ENCODE data around the gene KAZN. TPM values are rescaled to one million over a fixed set of nuclear protein-coding genes. Genes with fewer than 3 reads are reported as not detected.

The KAZN gene
- total RNA-seq, 1 donor from 2014 or later = 0.51 TPM

DNA sequence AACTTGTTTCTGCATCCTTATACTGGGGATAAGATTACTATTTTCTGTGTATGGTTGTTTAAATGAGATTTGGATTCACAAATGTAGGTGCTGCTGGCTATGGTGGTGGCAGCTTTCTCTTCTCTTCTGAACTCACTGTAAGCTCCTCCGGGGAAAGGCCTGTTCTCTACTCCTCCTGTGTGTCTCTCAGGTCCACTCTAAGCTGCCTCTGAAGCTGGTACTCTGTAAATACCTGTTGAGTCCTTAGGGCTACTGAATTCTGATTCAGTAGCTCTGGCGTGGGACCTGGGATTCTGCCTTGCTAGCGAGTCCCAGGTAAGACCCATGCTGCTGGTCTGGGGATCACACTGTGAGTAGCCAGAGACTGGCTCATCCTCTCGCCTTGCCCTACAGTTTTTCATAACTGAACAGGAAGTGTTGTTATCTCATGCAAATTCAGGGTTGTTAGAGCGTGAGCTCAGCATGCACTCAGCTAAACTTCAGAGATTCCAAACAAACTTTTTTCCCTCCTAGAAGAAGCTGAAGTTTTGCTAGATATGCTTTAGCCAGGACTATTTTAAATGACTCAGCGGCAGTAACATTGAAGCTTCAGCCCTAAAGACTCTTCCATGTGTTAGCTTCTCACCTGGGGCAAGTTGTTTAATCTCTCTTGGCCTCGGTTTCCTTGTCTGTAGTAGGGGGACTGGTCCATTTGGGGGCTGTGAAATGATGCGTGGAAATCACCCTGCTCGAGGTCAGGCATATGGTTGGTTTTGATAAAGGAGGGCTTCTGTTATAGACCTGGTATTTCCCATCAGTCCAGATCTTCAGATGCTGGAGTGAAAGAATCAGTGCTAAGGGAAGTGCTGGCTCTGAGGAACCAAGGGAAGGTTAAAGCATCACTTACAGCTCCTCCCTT is 283.5 kb downstream of the KAZN start:
- DNase-seq (ENCODE audit: low read depth in 2 of 2) = no peak

DNA sequence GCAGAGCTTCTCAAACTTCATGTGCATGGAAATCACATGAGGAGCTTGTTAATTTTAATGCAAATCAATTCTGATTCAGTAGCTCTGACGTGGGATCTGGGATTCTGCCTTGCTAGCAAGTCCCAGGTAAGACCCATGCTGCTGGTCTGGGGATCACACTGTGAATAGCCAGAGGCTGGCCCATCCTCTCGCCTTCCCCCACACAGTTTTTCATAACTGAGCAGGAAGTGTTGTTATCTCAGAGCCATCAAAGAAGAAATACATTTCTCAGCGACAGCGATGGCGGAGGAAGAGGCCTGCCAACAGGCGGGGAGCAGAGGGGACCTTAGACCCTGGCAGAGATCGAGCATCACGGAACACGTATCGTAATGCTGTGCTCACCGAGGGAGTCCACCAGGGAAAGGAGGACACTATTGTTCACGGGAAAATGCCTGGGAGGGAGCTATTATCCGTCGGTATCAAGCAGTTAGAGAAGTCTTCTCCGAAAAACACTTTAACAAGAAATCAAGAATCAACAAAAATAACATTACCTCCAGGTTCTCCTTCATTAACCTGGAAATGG is 286.2 kb downstream of the KAZN start:
- no peak for DNase-seq (ENCODE audit: low read depth in 2 of 2)

DNA sequence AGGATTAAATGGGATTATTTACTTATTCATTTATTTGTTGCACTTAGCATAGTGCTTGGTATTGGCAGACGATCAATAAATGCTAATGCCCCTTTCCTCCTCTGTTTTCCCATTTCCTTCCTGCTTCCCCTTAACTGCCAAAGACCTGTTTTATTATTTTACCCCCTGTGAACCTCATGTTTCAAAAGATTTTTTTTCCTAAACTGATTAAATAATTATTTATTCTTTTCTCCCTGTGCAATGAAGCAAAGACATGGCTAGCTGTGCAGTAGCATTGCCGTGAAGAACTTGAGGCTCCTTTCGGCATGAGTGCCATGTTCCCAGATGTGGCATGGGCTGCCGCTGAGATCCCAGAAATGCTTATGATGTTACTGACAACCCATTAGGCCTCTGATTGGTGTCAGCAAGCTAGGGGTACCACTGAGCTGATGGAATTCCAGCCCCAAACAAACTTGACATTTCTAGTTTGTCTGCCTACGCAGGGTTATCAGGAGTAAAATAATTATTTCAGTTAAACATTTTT is 288.6 kb downstream of the KAZN start:
- DNase-seq (ENCODE audit: low read depth in 2 of 2) = no peak

- no peak for DNase-seq (ENCODE audit: low read depth in 2 of 2)
Observed at GRCh38 chr1:14887764-14888350, 289.4 kb downstream of the KAZN start.

GRCh38 chr1:14888374-14888773 is 289.9 kb downstream of the KAZN start:
- no peak for DNase-seq (ENCODE audit: low read depth in 2 of 2)

- DNase-seq (ENCODE audit: low read depth in 2 of 2) = no peak
Observed at GRCh38 chr1:14889825-14890440, 291.4 kb downstream of the KAZN start.

GRCh38 chr1:14891991-14892390 is 293.5 kb downstream of the KAZN start:
- DNase-seq (ENCODE audit: low read depth in 2 of 2) = no peak

- DNase-seq (ENCODE audit: low read depth in 2 of 2) = no peak
Observed at GRCh38 chr1:14894811-14895560, 296.5 kb downstream of the KAZN start.

GRCh38 chr1:14895727-14896126 is 297.2 kb downstream of the KAZN start:
- DNase-seq (ENCODE audit: low read depth in 2 of 2) = no peak

DNA sequence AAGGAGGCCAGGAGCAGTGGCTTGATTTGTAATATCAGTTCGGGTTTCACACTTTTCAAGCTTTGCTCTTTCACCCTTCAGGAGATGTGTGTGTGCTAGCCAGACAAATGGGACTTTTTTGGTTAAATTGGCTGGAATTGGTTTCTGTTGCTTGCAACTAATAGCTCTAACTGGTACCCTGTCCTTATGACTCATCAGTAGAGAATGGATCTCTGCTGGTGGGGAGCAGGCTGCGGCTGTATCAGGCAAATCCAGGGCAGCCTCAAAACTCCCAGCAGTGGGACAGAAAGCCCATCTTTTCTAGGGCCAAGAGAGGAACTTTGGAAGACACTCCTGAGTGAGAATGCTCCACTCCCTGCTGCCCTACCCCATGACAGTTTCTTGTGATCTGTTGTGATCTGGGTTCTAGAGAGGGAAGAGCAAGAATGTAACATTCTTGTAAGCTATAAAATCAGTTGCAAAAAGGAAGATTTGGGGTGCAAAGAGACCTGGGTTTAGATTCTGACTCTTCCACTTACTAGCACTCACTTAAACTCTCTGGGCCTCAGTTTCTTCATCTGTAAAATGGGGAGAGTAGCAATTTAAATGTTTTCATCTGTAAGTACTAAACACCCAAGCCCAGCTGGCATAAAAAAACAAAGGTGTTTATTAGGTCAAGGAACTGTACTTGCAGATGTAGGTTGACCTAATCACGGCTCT is 298.0 kb downstream of the KAZN start:
- no peak for DNase-seq (ENCODE audit: low read depth in 2 of 2)

- no peak for DNase-seq (ENCODE audit: low read depth in 2 of 2)
Observed at GRCh38 chr1:14897080-14897449, 298.6 kb downstream of the KAZN start.

DNA sequence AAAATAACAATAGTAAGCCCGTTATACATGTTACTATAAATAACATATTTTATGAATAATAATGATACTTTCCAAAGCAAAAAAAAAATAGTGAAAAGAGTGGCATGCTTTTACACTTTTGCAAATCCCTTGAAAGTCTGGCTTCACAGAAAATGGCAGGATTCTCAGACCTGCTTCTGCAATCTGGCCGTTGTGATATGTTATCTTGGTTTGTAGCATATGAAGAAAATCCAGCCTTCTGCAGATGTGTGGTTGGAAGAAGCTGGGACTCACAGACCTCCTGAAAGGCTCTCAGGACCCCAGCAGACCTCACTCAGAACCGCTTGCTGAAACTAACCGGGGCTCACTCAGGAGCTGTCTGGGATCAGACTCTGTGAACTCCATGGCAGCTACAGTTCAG is 299.1 kb downstream of the KAZN start:
- no peak for DNase-seq (ENCODE audit: low read depth in 2 of 2)

GRCh38 chr1:14897997-14898645 is 299.6 kb downstream of the KAZN start:
- no peak for DNase-seq (ENCODE audit: low read depth in 2 of 2)

DNA sequence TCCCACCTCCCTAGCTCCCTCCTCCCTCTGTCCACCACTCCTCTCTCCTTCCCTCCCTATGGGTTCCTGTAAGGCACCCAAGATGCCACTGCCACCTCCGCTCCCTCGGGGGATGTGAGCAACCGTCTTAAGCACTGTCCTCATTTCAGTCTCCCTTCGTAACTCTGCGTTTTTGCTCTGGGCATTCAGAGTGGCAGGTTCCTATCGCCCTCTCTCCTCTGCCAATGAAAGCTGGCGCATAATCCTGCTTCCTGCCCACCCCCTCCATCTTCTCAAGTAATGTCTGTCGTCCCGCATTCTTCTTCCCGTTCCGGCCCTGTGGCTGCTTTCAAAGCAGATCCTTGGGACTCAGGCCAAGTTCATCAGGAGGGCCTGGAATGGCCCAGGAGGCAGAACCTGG is 301.2 kb downstream of the KAZN start:
- no peak for DNase-seq (ENCODE audit: low read depth in 2 of 2)

DNA sequence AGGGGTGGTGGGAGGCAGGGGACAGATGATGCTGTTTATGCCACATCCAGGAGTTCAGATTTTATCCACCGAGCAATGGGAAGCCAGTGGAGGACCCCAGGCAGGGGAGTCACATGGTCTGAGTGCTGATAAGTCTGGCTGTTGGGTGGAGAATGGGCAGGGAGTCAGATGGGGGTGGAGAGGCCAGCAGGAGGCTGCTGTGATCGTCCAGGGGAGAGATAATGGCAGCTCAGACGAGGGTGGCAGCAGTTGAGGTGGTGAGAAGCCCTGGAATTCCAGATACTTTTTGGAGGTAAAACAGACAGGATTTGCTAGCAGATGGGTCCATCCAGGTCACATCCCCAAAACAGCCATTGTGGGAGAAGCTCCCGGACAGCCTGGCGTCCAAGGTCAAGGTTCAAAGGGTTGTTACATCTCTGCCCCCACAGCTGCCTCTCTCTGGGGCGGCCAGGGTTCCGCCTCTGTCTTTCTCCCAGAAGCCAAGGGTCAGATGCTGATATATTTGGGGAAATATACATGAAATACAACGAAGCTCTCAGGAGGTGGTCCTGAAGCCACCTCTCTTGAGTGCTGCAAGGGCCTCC is 303.0 kb downstream of the KAZN start:
- DNase-seq (ENCODE audit: low read depth in 2 of 2) = no peak

DNA sequence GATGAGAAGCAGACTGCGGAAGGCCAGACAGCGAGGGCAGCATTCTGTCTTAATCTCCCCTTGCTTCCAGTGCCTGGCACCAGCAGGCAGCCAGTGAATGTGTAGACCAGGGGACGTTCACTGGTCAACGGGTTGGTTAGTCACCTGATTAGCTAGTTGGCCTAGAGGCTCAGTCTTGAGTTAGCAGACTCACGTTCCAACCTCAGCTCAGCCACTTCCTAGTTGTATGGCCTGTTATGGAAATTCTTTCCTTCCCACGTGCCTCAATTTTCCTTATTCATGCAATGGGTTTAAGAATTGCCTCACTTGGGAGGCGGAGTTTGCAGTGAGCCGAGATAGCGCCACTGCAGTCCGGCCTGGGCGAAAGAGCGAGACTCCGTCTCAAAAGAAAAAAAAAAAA is 305.4 kb downstream of the KAZN start:
- no peak for DNase-seq (ENCODE audit: low read depth in 2 of 2)

DNA sequence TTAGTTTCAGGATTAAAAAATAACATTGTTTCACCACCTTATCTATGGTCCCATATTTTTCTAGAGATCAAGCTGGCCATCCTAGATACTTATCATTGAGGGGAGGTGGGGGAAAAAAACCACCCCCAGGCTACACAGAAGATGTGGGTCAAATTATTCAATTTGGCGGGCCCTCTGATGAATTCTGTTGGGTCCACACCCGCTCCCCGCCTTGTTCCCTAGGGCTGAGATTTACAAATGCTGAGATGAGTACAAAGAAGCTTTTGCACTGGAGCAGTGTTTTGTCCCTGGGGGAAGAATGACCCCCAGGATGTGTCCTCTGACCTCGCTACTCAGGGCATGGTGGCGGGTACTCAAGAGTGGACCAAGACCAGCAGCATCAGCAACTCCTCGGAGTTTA is 308.2 kb downstream of the KAZN start:
- DNase-seq (ENCODE audit: low read depth in 2 of 2) = no peak

GRCh38 chr1:14907416-14907815 is 308.9 kb downstream of the KAZN start:
- DNase-seq (ENCODE audit: low read depth in 2 of 2) = no peak

- DNase-seq (ENCODE audit: low read depth in 2 of 2) = no peak
Observed at GRCh38 chr1:14909273-14909672, 310.8 kb downstream of the KAZN start.

DNA sequence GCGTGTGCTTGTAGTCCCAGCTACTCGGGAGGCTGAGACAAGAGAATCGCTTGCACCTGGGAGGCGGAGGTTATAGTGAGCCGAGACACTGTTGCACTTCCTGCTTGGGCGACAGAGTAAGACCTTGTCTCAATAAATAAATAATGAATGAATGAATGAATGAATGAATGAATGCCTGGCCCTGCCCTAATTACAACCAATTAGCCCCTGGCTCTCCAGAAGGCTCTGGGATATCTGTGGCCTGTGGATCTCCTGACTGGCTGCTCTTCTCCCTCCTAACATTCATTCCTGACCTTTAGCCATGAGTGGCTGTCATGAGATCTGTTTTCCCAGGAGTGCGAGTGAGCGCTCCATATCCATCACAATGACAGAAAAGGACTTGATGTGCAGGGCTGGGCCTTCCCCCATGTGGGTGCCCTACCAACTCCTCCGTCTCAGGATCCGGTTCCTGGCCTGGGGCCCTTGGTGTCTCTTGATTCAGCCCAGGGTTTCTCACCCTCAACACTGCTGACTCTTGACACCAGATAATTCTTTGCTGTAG is 311.5 kb downstream of the KAZN start:
- no peak for DNase-seq (ENCODE audit: low read depth in 2 of 2)
